Spleen (tissue), 11 donors: ENCODE measurements around the gene MAP1A. TPM values are rescaled to one million over a fixed set of nuclear protein-coding genes. Genes with fewer than 3 reads are reported as not detected.
A peak's percentile ranks its signal among the peaks of the same experiment; 100 is the strongest.

Experiments used
- DNase-seq: peaks from one replicate; pipeline ENCODE4 v3.0.0-alpha.2; 2020
- H3K27ac ChIP-seq, 8 donors: fragments of 200-600 bp; sonication (generic) in 7 of 8; 1 replicate in 4 of 8; 2 replicates in 4 of 8; pipeline versions ENCODE4 v1.5.0 to v1.8.0; 2016 to 2021; ENCODE audit warnings: inconsistent platforms in 4 of 8, mild to moderate bottlenecking in 4 of 8, moderate library complexity in 1 of 8
- H3K27me3 ChIP-seq, 7 donors: fragments of 200-600 bp; sonication (generic) in 6 of 7; replicated peaks in 1 of 7; 1 replicate in 4 of 7; 2 replicates in 3 of 7; pipeline versions ENCODE4 v1.5.0 to v1.8.0; 2016 to 2021; ENCODE audit warnings: inconsistent platforms in 3 of 7, mild to moderate bottlenecking in 1 of 7
- H3K36me3 ChIP-seq, 6 donors: fragments of 200-600 bp; sonication (generic) in 5 of 6; 1 replicate in 4 of 6; 2 replicates in 2 of 6; pipeline versions ENCODE4 v1.5.0 to v1.8.0; 2016 to 2021; ENCODE audit warnings: inconsistent platforms in 2 of 6
- H3K4me1 ChIP-seq, 6 donors: fragments of 200-600 bp; sonication (generic) in 5 of 6; 1 replicate in 3 of 6; 2 replicates in 3 of 6; pipeline versions ENCODE4 v1.5.0 to v1.8.0; 2016 to 2021; ENCODE audit warnings: inconsistent platforms in 3 of 6
- H3K4me3 ChIP-seq, 8 donors: fragments of 200-600 bp; sonication (generic) in 7 of 8; 1 replicate in 4 of 8; 2 replicates in 4 of 8; pipeline versions ENCODE4 v1.5.0 to v1.8.0; 2016 to 2021; ENCODE audit warnings: inconsistent platforms in 4 of 8, mild to moderate bottlenecking in 4 of 8, moderate library complexity in 2 of 8
- H3K9me3 ChIP-seq, 8 donors: fragments of 200-600 bp; sonication (generic) in 7 of 8; 1 replicate in 4 of 8; 2 replicates in 4 of 8; pipeline versions ENCODE4 v1.5.0 to v1.8.0; 2016 to 2021; ENCODE audit warnings: inconsistent platforms in 4 of 8
- POLR2A ChIP-seq, 3 donors: fragments of 450-650 bp; IDR thresholded peaks; one replicate each; pipeline ENCODE4 v1.5.1; 2017; ENCODE audit warnings: antibody characterized with exemption in 3 of 3, mild to moderate bottlenecking in 1 of 3
- POLR2AphosphoS5 ChIP-seq, 3 donors: sonication (generic); formaldehyde crosslinking; IDR thresholded peaks; one replicate each; pipeline ENCODE4 v1.5.1; 2017; ENCODE audit warnings: antibody characterized with exemption in 3 of 3
- WGBS, 5 donors: extraction: QIAGEN DNeasy Blood & Tissue Kit in 3 of 5; methylation state at CpG; one replicate each; pipeline versions ENCODE4 v1.1.5 to v1.1.7; 2013 to 2018; 5-methylcytosine and 5-hydroxymethylcytosine counted together
- intact Hi-C: fragments of 100-400 bp; cut with DNase I; formaldehyde crosslinking; loops from one replicate; pipeline ENCODE4 v1.15.0; 2023; ENCODE audit warnings: low total_unique reads
- polyA plus RNA-seq, 3 donors: library from polyadenylated mRNA; stranded (reverse); fragments of 200-250 nt; gene quantifications; one replicate each; pipeline ENCODE4 v1.2.1, GENCODE V29; 2013
- total RNA-seq, 7 donors: library from RNA; depleted of rRNA in 3 of 7; stranded (reverse); fragments of >200 nt in 3 of 7; fragmentation: NEBNext Ultra II Directional in 4 of 7; extraction: Animal tissue kit (Norgen Biotek cat#: 25700) in 4 of 7; gene quantifications; one replicate each; pipeline versions ENCODE4 v1.1.0 to v1.2.1, GENCODE V29; 2016 to 2021
- TF ChIP-seq, protein P1 (sequence below), 11 experiments: fragments of 200-600 bp in 7 of 11; fragments of 450-650 bp in 4 of 11; sonication (generic) in 4 of 11; IDR thresholded peaks in 8 of 11; conservative IDR thresholded peaks in 3 of 11; 1 replicate in 7 of 11; 2 replicates in 4 of 11; pipeline versions ENCODE4 v1.4.0 to v1.8.0; 2016 to 2021; ENCODE audit warnings: antibody characterized with exemption in 11 of 11, inconsistent platforms in 4 of 11, mild to moderate bottlenecking in 1 of 11
- donor health status: healthy with polysubstance abuse.
- donor health status: DM: no; HTN: no; CAD: no; lungs with moderate emphysema.
- donor health status: DM: no; HTN: no; CAD: no.
- donor health status: Bipolar disorder and iron deficiency.
- donor health status: healthy.
- donor health status: DM: no; HTN: no; CAD: no.
- donor health status: DM: yes; HTN: yes; CAD: no.

Gene MAP1A
- total and polyA plus RNA-seq, 10 donors: 0.15 to 5.4 (median 2.6) TPM

DNA sequence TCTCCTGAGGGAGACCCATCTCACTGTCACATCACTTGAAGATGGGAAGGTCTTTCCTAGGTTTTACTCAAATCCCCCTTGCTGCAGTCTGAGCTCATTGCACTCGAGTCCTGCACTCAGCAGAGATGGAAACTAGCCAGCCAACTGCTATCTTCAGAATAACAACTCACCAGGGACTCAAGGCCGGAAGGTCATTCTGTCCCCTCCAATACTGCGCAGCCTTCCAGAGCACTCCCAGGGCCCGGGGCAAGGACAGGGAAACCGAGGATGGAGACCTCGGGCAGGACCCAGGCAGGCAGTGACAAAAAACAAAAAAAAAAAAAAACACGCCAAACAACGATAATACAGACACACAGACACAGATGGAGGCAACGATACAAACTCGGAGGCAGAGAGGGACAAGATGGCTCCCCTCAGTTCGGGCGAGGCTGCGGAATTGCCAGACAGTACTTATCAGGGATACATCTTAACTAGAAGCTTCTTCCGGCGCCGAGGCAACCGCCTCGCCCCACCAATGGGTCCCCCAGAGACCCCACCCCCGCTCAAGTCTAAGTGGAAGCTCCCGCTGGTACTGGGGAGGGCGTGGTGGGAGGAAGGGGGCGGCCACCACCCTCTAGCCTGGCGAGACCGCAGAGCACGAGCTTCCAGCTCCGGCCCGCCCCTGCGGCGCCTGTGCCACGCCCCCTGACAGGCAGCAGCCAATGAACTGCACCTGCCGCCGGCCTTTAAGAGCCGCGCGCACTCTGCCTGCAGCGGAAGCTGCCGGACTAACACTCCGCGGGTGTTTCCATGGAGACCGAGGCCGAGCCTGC, 7.0 kb upstream of the MAP1A start:
- 0 to 1% (median 1%) methylated on average over 33 to 41 of the region's 41 CpGs for WGBS, 5 donors
- Histone ChIP-seq H3K4me1 (peaks cover 4 to 25% (median 17%) of the 10 kb centered on the region in 6 donors), H3K27ac (peak overlapping the region; percentile 54 to 86 (median 80)), H3K4me3 (peak overlapping the region; percentile 41 to 79 (median 75)), H3K9me3 (no peaks in the 10 kb centered on the region), H3K27me3 (peaks cover 0 to 10% (median 0%) of the 10 kb centered on the region in 7 donors), H3K36me3 (no peaks in the 10 kb centered on the region)
- peak; percentile 100 for DNase-seq
- intact Hi-C loops: no loop called here
- TF ChIP-seq POLR2AphosphoS5 (IDR thresholded peaks at IDR 0.05) (peak; percentile 57 to 89 (median 81)), POLR2A (IDR thresholded peaks at IDR 0.05) (no peak)
- TF ChIP-seq, protein P1, sequence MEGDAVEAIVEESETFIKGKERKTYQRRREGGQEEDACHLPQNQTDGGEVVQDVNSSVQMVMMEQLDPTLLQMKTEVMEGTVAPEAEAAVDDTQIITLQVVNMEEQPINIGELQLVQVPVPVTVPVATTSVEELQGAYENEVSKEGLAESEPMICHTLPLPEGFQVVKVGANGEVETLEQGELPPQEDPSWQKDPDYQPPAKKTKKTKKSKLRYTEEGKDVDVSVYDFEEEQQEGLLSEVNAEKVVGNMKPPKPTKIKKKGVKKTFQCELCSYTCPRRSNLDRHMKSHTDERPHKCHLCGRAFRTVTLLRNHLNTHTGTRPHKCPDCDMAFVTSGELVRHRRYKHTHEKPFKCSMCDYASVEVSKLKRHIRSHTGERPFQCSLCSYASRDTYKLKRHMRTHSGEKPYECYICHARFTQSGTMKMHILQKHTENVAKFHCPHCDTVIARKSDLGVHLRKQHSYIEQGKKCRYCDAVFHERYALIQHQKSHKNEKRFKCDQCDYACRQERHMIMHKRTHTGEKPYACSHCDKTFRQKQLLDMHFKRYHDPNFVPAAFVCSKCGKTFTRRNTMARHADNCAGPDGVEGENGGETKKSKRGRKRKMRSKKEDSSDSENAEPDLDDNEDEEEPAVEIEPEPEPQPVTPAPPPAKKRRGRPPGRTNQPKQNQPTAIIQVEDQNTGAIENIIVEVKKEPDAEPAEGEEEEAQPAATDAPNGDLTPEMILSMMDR (IDR thresholded peaks at IDR 0.05 in 8 of 11, conservative IDR thresholded peaks at IDR 0.05 in 3 of 11): peak in 8 of 11 experiments; percentile 7 to 57 (median 30)

DNA sequence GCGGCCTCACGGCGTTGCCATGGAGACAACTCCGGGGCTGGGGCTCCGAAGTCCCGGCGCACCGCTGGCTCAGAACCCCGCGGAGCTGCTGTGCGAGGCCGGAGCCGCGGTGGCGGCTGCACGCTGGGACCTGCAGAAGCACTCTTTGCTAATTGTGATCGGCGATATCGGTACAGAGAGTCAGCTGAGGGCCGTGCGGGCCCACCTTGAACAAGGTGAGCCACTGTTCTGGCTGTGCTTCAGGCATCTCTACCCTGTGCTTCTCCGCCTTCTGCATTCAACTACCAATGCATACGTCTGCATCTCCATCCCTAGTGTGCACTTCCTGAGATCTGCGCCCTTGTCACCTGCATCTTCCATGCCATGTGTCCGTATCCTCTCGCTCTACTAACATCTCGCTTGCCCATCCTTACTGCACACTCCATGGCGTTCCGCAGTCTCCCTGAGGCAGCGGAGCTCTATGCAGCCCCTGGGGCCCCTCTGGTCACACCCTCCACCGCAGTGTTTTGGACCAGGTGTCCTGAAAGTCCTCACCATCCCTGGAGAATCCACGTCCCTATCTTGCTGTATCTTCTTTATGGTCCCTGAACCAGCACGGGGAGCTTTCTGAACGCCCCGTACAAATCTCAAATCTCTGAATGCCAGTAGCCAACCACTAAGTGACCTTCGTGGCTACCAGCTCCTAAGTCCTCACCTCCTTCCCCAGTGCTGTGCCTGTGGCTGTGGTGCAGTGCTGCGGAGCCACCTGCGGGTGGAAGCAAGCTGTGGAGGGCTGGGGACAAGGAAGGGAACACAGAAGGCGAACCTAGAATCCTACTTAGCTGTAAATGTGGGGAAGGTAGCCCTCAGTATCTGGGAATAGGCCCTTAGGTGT, 6.2 kb upstream of the MAP1A start:
- H3K27me3 ChIP-seq: peaks cover 0 to 18% (median 0%) of the 10 kb centered on the region in 7 donors
- H3K4me1 ChIP-seq: peaks cover 4 to 28% (median 18%) of the 10 kb centered on the region in 6 donors
- no peaks in the 10 kb centered on the region for H3K36me3 ChIP-seq
- no peak for TF ChIP-seq POLR2A (IDR thresholded peaks at IDR 0.05)
- TF ChIP-seq, protein P1 (IDR thresholded peaks at IDR 0.05 in 8 of 11, conservative IDR thresholded peaks at IDR 0.05 in 3 of 11): peak in 1 of 11 experiments; percentile 15
- peak in 1 of 3 donors; percentile 16 for TF ChIP-seq POLR2AphosphoS5 (IDR thresholded peaks at IDR 0.05)
- 8 to 18% (median 9%) methylated on average over 28 to 39 of the region's 39 CpGs for WGBS, 5 donors
- H3K9me3 ChIP-seq: no peaks in the 10 kb centered on the region
- peak overlapping the region; percentile 41 to 79 (median 75) for H3K4me3 ChIP-seq
- intact Hi-C loops: no loop called here
- DNase-seq: no peak
- H3K27ac ChIP-seq: peak overlapping the region in 3 of 8 donors; percentile 81 to 86 (median 83)

DNA sequence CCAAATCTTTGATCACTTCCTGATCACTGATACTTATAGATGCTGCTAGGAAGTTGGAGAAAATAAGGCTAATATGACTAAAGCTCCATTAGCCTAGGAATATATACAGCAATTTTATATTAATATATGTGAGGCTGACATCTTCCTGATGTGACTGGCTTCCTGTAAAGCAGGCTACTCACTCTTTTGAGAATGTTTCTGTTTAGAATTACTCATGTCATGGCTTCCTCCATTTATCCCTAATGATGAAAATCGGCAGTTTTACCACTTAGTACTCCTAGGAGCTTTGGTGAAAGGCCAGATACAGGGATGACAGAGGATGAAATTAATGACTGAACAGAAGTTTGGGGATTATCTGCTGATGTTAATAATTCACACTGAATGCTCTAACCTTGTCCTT, 3.9 kb upstream of the MAP1A start:
- no peak for DNase-seq
- no peak for TF ChIP-seq POLR2AphosphoS5 (IDR thresholded peaks at IDR 0.05)
- no peak for TF ChIP-seq POLR2A (IDR thresholded peaks at IDR 0.05)
- TF ChIP-seq, protein P1 (IDR thresholded peaks at IDR 0.05 in 8 of 11, conservative IDR thresholded peaks at IDR 0.05 in 3 of 11): no peak
- Histone ChIP-seq H3K9me3 (no peaks in the 10 kb centered on the region), H3K27me3 (peaks cover 0 to 41% (median 20%) of the 10 kb centered on the region in 7 donors), H3K36me3 (no peaks in the 10 kb centered on the region), H3K27ac (no peak overlapping the region), H3K4me3 (no peak overlapping the region), H3K4me1 (peaks cover 4 to 49% (median 29%) of the 10 kb centered on the region in 6 donors)
- WGBS, 5 donors: 69 to 82% (median 78%) methylated on average over 1 of the region's 1 CpG
- intact Hi-C loops: no loop called here
